GM21737 (cell line): ENCODE results near the gene SSH3.
"Not testable (repeated sequence)": the region's sequence is repeated elsewhere in the genome, so short reads cannot be mapped to it uniquely, and the experiment has no call there.

ENCODE experiments used
- ATAC-seq: cut with Tn5 transposase; IDR thresholded peaks from one replicate; pipeline ENCODE4 v1.9.1; 2021; ENCODE audit warnings: mild to moderate bottlenecking, moderate library complexity; ENCODE audit not compliant: unreplicated experiment

The SSH3 gene, protein sequence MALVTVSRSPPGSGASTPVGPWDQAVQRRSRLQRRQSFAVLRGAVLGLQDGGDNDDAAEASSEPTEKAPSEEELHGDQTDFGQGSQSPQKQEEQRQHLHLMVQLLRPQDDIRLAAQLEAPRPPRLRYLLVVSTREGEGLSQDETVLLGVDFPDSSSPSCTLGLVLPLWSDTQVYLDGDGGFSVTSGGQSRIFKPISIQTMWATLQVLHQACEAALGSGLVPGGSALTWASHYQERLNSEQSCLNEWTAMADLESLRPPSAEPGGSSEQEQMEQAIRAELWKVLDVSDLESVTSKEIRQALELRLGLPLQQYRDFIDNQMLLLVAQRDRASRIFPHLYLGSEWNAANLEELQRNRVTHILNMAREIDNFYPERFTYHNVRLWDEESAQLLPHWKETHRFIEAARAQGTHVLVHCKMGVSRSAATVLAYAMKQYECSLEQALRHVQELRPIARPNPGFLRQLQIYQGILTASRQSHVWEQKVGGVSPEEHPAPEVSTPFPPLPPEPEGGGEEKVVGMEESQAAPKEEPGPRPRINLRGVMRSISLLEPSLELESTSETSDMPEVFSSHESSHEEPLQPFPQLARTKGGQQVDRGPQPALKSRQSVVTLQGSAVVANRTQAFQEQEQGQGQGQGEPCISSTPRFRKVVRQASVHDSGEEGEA

DNA sequence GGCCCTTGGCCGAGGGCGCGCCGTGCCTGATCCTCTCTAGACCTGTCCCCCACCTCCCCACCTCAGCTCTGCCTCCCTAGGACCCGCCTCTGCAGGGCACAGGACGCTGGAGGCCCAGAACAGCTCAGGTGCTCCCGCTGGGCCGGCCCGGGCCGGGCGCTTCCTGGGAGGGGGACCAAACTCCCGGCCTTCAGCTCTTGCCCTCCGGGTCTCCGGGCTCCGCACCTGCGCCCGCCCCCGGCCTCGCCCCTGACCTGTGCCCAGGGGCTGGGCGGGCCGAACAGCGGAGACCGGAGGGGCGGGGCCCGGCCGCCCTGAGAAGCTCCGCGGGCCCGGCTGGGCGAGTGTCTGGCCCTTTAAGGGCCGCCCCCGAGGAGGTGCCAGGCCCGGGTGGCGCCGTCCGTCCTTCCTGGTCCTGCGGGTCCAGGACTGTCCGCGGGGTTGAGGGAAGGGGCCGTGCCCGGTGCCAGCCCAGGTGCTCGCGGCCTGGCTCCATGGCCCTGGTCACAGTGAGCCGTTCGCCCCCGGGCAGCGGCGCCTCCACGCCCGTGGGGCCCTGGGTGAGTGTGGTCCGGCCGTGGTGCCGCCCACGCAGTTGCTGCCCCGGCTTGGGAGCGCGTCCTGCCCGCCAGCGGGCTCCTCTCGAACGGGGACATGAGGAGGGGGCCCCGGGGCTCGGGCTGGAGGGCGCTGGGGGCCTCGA, at the start of gene SSH3:
SSH3 (plus strand) TSS at position 399 of the 703 bp plus-strand sequence; CDS start at position 495, 96 bp downstream.
- no peak for ATAC-seq

DNA sequence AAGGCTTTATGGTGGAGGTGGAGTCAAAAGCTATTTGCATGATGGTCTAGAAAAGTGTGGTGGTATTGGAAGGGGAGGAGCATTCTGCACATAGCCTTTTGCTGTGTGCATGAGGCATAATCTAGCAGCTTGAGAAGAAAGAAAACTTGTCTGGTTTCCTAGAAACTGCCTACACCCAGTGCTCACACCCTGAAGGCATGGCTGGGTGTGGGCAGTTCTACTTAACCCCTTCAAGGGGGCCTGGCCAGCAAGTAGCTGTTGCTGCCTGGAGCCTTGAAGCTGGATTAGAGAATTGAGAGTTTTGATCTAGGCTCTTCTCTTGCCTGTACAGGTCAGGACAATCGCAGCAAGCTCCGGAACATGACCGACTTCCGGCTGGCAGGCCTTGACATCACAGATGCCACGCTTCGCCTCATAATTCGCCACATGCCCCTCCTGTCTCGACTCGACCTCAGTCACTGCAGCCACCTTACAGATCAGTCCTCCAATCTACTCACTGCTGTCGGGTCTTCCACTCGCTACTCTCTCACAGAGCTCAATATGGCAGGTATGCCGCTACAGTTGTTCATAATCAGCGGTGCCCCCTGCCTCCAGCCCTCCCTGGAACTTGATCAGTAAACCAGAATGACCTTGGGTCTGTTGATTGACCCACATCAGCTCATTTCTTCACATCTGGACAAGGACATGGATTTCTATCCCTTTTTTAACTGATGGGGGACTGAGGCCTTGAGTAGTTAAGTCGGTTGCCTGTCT, 49.3 kb upstream of the SSH3 start:
- ATAC-seq = no peak

DNA sequence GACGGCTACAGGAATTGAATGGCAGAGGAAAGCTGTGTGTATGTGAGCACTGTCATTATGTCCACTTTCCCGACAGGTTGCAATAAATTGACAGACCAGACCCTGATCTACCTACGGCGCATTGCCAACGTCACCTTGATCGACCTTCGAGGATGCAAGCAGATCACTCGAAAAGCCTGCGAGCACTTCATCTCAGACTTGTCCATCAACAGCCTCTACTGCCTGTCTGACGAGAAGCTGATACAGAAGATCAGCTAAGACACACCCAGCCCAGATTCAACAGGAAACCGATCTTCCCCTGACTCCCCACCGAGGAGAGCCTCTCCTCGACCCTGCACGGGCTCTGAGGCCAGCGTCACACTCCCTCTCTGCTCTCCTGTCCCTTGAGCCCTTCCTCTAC, 48.5 kb upstream of the SSH3 start:
- ATAC-seq = no peak

DNA sequence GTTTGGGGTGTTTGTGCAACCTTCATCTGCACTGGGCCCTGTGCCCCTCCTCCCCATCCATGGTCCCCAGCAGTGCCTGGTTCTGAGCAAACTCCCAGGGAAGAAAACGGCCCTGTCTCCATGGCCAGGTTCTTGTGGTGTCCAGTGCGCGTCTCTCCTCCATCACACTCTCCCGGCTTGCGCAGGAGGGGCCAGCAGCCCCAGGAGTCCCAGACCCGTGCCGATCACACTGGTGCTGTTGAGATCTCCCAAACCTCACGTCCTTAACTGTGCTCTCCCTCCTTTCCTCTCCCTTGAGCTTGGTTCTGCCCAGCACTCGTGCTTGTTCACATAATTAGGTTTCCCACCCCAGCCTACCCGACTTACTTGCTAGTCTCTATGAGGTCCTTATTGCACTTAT, 48.0 kb upstream of the SSH3 start:
- no peak for ATAC-seq

DNA sequence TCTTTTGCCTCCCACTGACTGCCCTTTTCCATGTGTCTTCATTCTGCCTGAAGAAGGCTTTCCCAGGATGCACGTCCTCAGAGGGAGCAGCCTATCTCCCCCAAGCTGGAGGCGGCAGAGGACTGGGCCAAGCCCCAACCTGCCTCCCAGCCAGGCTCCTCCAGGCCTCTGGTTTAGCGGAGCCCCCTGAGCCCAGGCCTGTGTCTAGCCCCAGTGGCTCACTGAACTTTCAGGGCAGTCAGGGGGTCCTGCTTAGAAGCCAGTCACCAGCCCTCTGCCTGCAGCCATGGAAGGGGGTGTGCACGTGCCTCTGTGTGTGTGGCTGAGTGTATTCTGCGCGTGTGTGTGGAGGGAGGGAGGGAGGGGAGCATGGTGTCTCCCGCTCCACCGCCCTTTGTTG, 47.5 kb upstream of the SSH3 start:
- no peak for ATAC-seq

DNA sequence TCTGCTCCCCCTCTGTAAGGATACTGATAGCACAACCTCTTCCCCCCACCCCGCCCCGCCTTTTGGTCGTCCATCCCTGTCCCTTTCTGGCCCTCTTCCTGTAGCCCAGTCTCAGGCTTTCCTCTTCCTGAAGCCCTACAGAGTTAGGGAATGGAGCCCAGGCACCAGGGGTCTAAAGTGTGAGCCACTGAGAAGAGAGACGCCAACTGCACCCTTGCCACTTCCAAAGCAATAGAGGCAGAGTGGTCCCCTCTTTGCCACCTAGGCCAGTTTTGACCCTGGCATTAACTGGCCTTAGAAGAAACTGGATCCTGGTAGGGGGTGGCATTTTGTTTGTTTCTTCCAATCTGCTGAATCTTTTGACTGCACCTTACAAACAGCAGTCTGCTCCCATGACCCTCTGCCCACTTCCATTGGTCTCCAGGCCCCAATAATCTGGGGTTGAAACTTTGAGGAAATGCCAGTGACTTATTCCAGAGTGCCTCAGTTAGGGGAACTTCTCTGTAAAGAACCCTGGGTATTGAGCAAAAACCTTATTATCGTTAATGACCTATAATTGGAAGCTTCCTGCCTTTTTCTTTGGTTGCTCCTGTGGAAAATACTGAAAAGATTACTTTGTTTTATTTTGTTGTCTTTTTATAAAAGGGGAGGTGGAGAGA, 46.7 kb upstream of the SSH3 start:
- no peak for ATAC-seq

DNA sequence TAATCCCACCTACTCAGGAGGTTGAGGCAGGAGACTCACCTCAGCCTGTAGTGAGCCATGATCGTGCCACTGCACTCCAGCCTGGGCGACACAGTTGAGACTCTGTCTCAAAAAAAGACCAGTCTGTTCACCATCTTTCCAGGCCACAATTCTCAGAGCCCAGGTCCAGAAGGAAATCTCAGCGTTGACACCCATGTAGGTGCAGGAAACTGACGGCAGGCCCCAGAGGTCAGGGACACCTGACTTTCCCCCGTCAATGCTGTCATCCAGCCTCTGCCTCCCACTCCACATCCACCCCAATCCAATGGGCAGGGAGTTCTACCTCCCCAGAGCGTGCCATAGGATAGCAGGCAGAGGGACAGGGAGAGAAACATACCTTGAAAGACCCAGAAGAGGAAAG, 42.9 kb upstream of the SSH3 start:
- ATAC-seq = no peak

DNA sequence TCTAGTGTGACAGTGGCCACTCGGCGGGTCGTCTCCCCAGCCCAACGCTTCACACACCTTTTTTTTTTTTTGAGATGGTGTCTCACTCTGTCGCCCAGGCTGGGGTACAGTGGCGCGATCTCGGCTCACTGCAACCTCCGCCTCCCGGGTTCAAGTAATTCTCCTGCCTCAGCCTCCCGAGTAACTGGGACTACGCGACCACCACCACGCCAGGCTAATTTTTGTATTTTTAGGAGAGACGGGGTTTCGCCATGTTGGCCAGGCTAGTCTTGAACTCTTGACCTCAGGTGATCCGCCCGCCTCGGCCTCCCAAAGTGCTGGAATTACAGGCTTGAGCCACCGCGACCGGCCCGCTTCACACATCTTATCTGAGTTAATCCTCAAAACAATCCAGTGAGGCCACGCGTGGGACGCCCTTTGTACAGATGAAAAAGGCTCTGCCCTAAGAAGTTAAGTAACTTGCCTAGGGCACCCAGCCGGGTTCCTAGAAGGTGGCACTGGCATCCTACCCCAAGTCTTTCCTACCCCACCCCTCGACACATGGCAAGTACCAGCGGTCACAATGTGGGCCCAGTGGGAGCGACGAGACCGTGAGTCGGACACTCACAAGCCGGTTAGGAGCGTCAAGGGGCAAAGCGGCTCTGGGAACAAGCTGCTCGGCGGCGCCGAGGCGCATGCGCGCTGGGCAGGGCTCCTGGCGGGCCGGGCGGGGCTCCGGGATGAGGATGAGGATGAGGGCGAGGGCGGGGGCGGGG, 42.3 kb upstream of the SSH3 start:
- not testable (repeated sequence) for ATAC-seq

DNA sequence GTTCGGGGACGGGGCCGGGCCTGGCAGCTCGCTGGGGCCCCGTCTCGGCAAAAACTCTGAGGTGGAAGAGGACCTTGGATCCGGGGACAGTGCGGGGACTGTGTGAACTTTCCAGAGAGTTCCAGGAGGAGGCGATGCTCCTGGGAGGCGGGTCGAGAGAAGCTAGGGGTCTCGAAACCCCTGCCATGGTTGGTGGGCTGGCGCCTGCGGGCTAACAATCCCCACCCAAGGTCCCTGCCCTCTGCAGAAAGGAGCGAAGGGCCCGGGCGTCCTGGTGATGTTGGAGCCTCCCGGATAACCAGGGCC, 41.7 kb upstream of the SSH3 start:
- no peak for ATAC-seq

DNA sequence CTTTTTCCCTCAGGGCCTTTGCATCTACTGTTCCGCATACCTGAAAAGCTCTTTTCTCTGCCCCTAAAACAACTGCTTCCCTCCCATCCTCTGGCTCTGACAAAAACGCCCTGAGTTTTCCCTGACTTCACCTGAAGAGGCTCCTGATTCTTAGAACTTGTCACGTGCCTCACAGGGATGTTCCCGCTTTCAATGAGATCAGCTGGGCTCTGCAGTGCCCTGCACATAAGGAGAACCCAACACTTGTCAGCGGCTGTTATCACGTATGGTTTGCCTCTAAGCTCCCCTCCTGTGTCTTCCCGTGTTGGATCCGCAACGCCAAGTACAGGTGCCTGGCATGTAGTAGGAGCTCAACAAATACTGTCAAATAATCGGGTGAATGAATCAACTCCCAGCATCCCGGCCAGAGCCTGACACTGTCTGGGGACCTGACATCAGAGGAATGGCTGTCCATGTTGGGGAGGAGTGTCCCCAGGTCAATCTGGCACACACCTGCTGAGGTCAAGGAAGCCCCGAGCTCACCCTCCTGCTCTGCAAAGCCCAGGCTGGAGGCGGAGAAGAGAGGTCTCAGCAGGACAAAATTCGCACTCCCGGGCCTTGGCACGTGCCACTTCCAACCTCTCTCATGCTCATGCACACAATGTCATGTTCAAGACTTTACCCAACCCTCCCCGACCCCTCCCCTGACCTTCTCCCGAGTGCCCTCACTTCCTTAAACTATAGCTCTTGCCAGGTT, 41.2 kb upstream of the SSH3 start:
- no peak for ATAC-seq

DNA sequence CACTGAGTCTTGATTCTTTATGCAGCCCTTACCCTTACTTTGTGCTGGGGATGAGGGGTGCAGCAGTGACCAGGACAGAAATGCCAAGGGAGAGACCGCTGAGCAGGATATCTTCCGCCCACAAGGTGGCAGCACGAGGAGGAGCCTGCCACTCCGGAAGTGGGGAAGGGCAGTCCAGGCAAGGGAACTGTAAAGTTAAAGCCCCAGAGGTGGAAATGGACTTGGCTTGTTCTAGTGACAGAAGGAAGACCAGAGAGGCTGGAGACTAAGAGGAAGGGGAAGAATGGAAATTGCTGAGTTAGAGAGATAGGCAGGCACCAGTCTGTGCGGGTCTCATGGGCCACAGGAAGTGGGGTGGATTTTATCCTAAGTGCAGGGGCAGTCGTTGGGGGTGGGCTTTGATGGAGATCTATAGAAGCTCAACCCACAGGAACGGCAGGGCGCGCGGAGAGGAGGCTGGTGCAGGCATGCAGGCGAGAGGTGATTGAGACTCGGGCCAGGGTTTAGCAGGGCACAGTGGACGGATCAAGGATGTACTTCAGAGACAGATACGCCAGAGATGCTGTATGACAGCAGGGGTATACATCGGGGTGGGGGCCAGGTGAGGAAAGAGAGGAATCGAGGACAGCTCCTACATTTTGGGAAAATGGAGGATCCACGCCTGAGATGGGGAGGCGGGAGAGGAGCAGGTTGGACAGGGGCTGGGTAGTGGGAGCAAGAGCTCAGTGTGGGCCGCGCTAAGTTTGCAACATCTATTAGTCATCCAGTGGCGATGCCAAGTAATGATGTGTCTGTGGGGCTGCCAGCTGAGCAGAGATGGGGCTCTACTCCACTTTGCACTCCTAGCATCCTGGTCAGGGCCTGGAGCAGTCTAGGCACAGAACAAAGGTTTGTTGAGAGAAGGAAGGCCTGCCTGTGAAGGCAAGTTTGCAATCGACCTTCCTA, 40.3 kb upstream of the SSH3 start:
- ATAC-seq = no peak

DNA sequence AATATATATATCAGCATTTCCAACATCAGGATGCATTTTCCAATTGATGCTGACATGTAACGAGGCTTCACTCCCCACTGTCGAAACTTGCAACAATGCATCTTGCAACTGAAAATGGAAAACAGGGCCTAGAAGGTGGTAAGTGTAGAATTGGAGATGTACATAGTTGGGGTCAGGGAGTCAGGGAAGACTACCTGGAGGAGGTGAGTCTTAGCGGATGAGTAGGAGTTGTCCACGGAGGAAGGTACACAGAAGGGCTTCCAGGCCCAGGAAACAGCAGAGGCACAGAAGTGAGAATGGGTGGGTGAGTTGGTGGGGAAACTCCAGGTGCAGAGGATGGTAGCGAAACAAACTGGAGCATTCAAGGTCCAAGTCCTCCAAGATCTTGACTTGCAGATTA, 39.1 kb upstream of the SSH3 start:
- ATAC-seq = no peak

DNA sequence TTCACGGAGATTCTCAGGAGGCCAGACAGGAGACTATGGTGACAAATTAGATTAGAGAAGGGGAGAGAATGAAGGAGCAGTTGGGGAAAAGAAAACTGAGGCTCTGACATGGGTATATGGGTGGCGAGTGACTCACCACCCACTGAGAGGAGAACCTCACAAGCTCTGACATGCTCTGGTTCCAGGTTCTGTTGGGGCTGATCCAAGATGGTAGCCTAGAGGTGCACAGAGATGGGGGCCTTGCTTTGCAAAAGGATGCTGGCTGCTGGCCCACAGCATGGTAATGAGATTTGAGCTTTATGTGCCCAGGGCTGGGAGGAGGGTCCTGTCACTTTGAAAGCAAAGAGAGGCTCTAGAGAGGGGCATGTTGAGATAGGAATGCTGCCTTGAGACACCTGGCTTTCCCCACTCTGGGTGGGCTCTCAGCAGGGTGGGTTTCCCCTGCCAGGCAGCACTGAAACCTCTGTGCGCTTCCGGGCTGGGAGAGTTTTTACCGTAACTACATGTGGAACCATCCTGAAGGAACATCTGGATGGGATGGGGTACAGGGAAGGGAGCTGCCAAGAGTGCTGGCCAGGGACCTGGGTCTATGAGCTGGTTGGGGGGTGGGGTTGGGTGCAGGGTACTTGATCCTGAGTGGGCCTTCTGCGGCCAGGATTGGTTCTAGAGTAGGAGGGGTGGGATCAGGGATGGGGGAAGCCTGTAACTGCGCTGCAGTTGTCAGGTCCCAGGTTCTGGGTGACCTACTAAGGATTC, 38.3 kb upstream of the SSH3 start:
- ATAC-seq = no peak

DNA sequence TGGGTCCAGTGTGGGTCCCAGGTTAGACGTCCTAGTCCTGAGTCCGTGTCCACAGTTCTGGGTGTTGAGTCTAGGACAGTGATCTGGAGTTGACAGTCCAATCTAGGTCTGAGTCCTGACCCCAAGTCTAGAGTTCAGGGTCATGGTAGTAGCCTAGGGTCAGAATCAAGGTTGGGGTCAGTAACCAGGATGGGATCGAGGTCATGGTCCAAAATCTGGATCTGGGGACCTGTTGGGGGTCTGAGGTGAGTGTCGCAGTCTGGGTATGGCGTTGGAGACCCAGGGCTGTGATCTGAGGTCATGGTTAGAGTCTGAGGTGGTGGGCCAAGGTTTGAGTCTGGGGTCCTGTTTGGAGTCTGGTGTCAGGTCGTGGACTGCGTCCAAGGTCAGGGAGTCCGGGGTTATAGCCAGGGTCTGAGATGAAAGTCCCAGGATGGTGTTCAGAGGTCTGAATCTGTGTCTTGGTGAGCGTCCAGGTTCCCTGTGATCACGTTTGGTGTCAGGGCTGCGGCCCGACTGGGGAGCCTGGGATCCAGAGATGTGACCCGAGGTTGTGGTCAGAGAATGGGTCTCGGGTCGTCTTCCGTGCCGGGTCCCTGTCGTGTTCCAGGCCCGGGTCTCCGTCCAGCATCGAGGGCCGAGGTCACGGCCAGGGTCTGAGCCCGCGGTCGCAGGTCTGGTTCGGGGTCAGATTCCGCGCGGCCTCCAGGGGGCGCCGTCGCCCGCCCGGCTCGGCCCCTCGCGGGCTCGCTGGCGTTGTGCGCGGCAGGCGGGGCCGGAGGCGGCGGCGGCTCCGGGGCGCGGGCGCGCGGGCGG, 37.5 kb upstream of the SSH3 start:
- no peak for ATAC-seq

DNA sequence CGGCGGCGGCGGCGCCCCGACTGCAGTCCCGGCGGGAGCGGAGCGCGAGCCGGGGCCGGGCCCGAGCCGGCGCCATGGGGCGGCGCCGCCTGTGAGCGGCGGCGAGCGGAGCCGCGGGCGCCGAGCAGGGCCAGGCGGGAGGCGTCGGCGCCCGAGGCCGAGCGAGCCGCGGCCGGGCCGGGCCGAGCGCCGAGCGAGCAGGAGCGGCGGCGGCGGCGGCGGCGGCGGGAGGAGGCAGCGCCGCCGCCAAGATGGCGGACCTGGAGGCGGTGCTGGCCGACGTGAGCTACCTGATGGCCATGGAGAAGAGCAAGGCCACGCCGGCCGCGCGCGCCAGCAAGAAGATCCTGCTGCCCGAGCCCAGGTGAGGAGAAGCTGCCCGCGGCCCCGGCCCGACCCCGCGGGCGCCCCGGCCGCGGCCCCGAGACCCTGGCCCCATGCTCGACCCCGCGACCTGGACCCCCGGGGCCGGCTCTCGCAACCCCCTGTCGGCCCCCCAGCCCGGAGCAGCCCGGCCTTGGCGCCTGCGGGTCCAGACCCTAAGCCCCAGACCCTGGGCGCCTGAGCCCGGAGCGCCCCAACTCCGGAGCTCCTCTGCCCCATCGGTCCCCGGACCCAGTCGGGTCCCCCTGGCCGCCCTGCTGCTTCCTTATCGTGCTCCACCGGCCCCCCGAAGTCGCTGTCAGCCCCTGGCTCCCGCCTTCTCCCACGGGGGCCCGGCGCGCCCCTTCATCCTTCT, 36.7 kb upstream of the SSH3 start, which contains the start of gene GRK2:
GRK2 (plus strand) TSS at position 25 of the 739 bp plus-strand sequence; CDS start at position 252, 227 bp downstream.
- ATAC-seq = no peak
